GM19193 (cell line): ENCODE results near the gene TDG.

ENCODE experiments used
- POLR2A ChIP-seq: IDR thresholded peaks from 4 replicates; pipeline ENCODE4 v1.6.1; 2011; ENCODE audit not compliant: insufficient read depth, insufficient read length; ENCODE audit errors: extremely low read depth

Gene TDG

DNA sequence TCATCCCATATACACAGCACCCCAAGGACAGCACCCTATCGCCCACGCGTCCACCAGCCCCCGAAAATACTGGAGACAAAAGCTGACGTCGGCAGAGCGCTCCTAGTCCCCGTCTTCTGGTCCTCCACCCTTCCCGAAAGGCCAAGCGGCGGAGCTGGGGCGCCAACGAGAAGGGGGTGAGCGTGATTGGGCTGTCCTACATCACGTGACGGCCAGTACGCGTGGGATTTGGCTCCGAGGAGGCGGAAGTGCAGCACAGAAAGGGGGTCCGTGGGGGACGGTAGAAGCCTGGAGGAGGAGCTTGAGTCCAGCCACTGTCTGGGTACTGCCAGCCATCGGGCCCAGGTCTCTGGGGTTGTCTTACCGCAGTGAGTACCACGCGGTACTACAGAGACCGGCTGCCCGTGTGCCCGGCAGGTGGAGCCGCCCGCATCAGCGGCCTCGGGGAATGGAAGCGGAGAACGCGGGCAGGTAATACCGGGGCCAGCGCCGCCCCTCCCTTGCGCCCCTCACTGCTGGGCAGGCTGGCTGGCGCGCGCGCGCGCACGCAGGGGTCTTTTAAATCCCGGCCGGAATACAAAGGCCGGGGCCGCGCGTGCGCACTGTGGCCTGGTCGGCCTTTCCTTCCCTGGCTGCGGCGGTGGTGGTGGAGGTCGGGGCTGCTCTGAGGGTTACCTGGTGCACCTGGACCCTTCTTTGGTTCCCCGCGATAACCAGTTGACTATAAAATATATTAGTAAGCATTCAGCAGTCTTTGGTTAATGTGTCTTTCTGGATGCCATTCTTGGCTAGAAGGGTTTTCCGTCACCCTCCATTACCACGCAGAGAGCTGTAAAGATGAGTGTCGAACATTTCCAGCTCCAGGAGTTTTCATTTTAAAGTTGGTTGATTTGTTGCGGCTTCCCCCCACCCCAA lies at the start of gene TDG:
Gene TDG (plus strand): TSS at position 283 of the 915 bp plus-strand sequence. CDS start 166 bp downstream, at position 449.
- peak; percentile 97 for TF ChIP-seq POLR2A

DNA sequence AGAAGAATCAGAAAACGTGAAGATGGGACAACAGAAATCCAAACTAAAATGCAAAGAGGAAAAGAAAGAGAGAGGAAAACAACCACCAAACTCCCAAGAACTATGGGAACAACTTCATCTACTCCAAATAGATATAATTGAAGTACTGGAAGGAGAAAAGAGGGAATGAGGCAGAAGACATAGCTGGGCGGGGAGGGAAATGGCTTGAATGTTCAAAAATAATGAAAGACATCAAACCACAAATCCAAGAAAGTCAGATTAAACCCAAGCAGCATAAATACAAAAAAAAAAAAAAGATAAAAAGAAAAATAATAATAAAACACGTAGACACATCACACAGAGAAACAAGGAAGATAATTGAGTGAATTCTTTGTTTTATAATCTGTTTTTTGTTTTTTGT lies 47.8 kb upstream of the TDG start:
- TF ChIP-seq POLR2A = no peak

DNA sequence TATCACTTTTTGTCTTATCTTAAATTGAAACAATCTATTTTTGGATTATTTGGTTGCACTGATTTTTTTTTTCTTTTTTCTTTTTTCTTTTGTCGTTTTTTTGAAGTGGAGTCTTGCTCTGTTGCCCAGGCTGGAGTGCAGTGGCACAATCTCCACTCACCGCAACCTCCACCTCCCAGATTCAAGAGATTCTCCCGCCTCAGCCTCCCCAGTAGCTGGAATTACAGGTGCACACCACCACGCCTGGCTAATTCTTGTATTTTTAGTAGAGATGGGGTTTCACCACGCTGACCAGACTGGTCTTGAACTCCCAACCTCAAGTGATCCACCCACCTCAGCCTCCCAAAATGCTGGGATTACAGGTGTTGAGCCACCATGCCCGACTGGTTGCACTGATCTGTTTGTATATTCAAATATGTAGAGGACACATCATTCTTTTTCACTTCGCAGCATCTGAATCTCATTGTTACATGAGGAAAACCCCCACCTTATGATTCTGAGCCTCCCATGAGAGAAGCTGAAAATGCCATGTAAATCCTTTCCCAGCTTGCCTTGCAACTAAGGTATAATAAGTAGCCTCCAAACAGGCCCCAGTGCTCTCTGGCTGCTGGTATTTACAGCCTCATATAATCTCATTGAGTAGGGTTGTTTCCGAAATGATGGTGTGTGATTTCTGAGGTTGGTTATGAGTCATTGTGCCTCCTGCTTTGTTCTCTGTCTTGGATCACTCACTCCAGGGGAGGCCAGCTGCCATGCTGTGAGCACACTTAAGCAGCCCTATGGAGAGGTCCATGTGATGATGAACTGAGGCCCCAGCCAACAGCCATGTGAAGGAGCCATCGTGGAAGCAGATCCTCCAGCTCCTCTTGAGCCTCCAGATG lies 40.7 kb upstream of the TDG start:
- TF ChIP-seq POLR2A = peak; percentile 94

DNA sequence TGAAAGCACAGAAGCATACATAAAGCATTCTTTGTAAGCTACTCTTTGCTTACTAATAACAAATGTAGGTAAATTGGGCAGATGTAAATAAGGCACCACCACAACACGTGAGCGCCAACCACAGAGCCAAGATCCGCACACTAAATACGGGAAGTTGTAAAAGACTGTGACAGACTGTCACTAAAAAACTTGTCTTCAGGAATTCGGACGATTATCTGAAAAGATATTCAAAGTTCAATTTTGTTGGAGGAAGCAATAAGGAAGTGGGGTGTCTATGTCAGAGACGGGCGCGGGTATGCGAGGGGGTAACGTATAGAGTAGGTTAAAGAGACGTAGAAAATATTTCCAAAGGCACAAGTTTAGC lies 37.0 kb upstream of the TDG start:
- no peak for TF ChIP-seq POLR2A

DNA sequence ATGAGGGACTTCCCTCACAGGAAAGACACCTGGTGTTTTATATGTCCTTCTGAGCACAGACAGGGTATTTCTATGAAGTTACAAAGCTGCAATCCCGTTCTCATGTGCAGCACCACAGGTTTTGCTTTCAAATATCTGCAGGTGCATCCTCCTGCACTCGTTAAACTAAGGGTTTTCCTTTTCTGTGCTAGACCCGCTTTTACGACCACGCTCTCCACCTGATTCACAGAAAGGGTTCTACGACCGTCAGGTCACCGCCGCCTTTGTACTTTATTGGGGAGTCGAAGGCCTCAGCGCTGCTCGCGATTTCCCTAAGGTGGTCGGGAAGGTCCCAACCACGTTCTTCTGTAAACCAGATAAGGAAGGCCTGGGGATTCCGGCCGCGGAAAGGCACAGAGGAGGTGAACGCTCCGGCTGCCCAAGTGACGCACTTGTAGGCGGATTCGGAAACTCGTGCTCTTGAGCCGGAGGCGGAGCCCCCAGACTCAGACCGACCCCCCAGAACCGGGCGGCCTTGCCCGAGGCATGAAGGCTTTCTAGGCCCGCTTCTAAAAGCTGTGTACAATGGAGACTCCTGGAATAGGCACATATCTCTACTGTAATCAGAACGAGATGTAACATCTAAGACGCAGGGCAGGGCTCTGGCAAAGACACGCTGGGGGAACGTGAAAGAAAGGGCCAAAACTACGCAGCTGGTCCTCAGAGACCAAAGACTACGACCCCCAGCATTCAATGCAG lies 36.5 kb upstream of the TDG start:
- TF ChIP-seq POLR2A = peak; percentile 76

DNA sequence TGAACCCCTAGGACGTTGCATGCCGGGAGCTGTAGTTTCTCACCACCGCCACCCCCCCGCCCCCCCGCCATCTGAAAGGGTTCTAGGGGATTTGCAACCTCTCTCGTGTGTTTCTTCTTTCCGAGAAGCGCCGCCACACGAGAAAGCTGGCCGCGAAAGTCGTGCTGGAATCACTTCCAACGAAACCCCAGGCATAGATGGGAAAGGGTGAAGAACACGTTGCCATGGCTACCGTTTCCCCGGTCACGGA lies 36.0 kb upstream of the TDG start:
- TF ChIP-seq POLR2A = no peak

DNA sequence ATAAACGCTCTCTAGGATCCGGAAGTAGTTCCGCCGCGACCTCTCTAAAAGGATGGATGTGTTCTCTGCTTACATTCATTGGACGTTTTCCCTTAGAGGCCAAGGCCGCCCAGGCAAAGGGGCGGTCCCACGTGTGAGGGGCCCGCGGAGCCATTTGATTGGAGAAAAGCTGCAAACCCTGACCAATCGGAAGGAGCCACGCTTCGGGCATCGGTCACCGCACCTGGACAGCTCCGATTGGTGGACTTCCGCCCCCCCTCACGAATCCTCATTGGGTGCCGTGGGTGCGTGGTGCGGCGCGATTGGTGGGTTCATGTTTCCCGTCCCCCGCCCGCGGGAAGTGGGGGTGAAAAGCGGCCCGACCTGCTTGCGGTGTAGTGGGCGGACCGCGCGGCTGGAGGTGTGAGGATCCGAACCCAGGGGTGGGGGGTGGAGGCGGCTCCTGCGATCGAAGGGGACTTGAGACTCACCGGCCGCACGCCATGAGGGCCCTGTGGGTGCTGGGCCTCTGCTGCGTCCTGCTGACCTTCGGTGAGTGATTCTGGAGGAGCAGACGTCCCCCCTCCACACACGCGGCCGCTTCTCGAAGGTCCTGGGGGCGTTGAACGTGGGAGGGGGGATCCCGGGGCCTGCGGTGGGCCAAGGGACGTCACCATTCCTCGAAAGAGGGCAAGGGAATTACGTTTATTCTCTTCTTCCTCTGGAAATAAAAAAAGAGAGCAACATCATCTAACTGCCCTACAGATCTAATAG lies 35.5 kb upstream of the TDG start, which contains the start of gene HSP90B1:
Gene HSP90B1 (plus strand): TSS at position 377 of the 753 bp plus-strand sequence. CDS start 106 bp downstream, at position 483.
- peak; percentile 99 for TF ChIP-seq POLR2A

DNA sequence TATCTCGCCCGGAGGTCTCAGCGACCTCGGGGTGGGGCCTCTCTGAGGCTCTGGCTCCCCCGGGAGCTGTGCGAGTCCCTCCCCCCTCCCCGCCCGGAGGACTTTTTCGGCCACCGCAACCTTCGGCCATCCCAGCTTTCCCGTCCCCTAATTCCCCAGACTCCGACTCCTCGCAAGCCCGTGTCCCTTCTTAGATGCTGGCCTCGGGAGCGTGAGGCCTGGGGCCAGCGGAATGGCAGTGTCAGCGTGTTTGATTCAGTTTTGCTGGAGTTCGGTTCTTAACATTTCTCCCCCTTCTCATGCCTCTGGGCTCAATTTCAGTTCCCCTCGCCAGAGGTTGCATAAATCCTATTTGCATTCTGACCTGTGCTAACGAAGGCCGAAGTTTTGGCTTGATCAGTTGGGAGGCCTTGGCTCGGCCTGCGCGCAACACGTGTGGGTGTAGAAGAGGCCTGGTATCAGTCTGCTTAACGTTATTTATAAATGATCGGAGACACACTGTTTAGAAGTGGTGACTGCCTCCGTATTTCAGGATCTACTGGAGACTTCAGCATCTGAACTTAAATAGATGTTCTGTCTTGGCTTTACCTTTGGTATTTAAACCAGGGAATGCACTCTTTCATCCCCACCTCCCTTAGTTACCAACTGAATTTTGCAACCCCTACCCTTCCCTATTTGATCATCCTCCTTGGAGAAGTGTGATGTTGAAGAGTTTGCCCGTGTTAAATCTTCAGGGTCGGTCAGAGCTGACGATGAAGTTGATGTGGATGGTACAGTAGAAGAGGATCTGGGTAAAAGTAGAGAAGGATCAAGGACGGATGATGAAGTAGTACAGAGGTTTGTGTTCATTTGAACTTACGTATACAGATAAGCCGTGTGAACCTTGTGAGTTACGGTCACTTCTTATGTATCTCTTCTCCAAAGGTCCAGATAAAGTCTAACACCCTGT lies 34.6 kb upstream of the TDG start:
- TF ChIP-seq POLR2A = no peak

DNA sequence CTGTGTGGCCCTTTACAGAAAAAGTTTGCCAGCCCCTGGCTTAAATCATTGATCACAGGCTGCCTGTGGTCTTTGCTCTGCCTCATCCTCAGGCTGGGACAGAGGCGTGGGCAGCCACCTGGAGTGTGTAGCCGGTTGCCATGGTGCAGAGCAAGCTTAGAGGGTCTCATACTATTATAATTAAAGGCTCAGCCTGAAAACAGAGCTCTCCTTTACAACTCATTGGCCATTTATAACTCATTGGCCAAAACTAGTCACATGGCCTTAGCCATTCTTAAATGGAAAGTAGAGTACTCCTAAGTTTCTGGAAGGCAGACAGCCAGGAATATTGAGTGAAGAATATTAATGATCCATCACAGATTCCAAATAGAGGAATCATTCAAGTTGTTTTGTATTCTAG lies 32.4 kb upstream of the TDG start:
- TF ChIP-seq POLR2A = peak; percentile 32

DNA sequence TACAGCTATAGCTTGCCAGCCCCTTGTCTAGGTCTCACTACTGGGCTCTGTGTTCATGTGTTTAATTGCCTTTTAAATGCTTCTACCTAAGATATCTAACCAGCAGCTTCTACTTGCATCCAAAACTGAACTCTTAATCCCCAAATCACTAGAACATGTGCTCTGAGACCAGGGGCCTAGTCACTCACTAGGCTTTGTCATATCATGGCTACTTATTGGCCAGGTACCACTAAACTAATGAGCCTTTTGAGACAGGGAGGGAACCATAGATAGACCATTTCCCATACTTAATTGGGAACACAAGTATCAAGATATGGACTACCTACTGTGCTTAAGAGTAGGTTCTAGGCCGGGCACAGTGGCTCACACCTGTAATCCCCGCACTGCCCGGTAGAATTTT lies 29.0 kb upstream of the TDG start:
- TF ChIP-seq POLR2A = no peak

DNA sequence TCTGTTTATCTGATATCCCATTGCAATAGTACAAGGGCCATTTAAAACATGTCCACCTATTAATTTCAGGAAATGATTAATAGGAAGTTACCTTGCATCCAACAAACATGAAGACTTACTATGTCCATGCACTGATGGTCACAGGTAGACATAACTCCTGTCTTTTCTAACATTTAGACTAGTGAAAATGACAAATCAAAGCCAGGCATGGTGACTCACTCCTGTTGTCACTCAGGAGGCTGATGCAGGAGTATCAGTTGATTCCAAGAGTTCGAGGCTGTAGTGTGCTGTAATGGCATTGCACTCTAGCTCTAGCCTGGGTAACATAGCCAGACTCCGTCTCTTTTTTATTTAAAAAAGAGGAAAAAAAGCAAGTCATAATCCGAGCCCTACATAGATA lies 20.7 kb upstream of the TDG start:
- TF ChIP-seq POLR2A = no peak

DNA sequence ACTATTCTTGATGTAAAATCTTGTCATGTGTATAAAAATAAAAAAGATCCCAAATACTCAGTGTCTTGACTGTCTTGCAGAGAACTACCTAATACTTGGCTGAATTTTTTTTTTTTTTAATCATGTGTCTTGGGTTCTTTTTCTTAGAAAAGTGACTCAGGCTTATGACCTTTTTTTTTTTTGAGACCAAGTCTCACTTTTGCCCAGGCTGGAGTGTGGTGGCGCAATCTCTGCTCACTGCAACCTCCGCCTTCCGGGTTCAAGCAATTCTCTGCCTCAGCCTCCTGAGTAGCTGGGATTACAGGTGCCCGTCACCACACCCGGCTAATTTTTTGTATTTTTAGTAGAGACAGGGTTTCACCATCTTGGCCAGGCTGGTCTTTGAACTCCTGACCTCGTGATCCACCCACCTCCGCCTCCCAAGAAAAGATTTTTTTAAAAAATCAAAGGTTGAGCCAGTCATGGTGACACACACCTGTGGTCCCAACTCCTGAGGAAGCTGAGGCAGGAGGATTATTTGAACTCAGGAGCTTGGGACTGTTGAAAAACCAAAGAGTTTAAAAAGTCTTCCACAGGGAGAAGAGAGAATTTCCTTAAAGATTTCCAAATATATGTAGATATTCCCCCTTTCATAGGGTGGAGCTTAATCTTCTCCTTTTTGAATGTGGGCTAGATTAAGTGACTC lies 17.7 kb upstream of the TDG start:
- no peak for TF ChIP-seq POLR2A
